ENCODE results near the gene RNF112. TPM values are rescaled to one million over a fixed set of nuclear protein-coding genes. Genes with fewer than 3 reads are reported as not detected.

Gene RNF112
- polyA plus RNA-seq, 1 donor from 2014 or later: 33.3 TPM

GRCh38 chr17:19384723-19385391 is 26.2 kb upstream of the RNF112 start:
- Histone ChIP-seq H3K4me2 (ENCODE audit: low read length) (no peak overlapping the region), H3K9ac (ENCODE audit: low read length) (no peak overlapping the region), H4K20me1 (ENCODE audit: insufficient read depth) (no peaks in the 10 kb centered on the region), H3K4me3 (ENCODE audit: low read length) (no peak overlapping the region), H3F3A (ENCODE audit: insufficient read depth, low read length, poor library complexity, severe bottlenecking) (no peaks in the 10 kb centered on the region), H3K36me3 (ENCODE audit: insufficient read depth, low read length) (peaks cover 5% of the 10 kb centered on the region), H3K27ac (ENCODE audit: low read length) (no peak overlapping the region), H3K79me2 (replicated peaks; ENCODE audit: insufficient read depth, low read length) (no peaks in the 10 kb centered on the region), H3K9me2 (ENCODE audit: insufficient read depth, low read length) (no peaks in the 10 kb centered on the region), H3K27me3 (ENCODE audit: insufficient read depth, low read depth, low read length) (no peaks in the 10 kb centered on the region), H2AFZ (ENCODE audit: low read depth, low read length) (no peak overlapping the region), H3K9me3 (ENCODE audit: low read length) (no peaks in the 10 kb centered on the region)
- TF ChIP-seq TAF1 (IDR thresholded peaks at IDR 0.05; ENCODE audit: low read depth) (no peak), MXI1 (conservative IDR thresholded peaks at IDR 0.05; ENCODE audit: poor library complexity, severe bottlenecking) (no peak), EZH2 (IDR thresholded peaks at IDR 0.05; ENCODE audit: borderline replicate concordance, insufficient read depth, low read length, poor library complexity, severe bottlenecking) (no peak), SMC3 (conservative IDR thresholded peaks at IDR 0.05; ENCODE audit: poor library complexity) (no peak), REST (IDR thresholded peaks at IDR 0.05; ENCODE audit: borderline replicate concordance) (no peak), POLR2AphosphoS5 (IDR thresholded peaks at IDR 0.05) (no peak), RAD21 (conservative IDR thresholded peaks at IDR 0.05) (no peak), CTCF (IDR thresholded peaks at IDR 0.05; ENCODE audit: poor library complexity, severe bottlenecking) (no peak), EP300 (conservative IDR thresholded peaks at IDR 0.05; ENCODE audit: poor library complexity, severe bottlenecking) (no peak)

- Histone ChIP-seq H3K27ac (ENCODE audit: low read length) (no peak overlapping the region), H3K4me3 (ENCODE audit: low read length) (no peak overlapping the region), H3K4me2 (ENCODE audit: low read length) (no peak overlapping the region), H3K27me3 (ENCODE audit: insufficient read depth, low read depth, low read length) (no peaks in the 10 kb centered on the region), H3F3A (ENCODE audit: insufficient read depth, low read length, poor library complexity, severe bottlenecking) (no peaks in the 10 kb centered on the region), H4K20me1 (ENCODE audit: insufficient read depth) (no peaks in the 10 kb centered on the region), H3K79me2 (replicated peaks; ENCODE audit: insufficient read depth, low read length) (no peaks in the 10 kb centered on the region), H3K9ac (ENCODE audit: low read length) (no peak overlapping the region), H3K9me3 (ENCODE audit: low read length) (no peaks in the 10 kb centered on the region), H3K36me3 (ENCODE audit: insufficient read depth, low read length) (peaks cover 5% of the 10 kb centered on the region), H3K9me2 (ENCODE audit: insufficient read depth, low read length) (no peaks in the 10 kb centered on the region), H2AFZ (ENCODE audit: low read depth, low read length) (no peak overlapping the region)
- no peak for TF ChIP-seq REST (IDR thresholded peaks at IDR 0.05; ENCODE audit: borderline replicate concordance)
These were observed 25.5 kb upstream of the RNF112 start for GRCh38 chr17:19385521-19385983.

Measured in neural cell (in vitro differentiated cells).